Measurements from ENCODE around the gene SHH.
"Not testable (repeated sequence)": the region's sequence is repeated elsewhere in the genome, so short reads cannot be mapped to it uniquely, and the experiment has no call there.

Gene SHH

DNA sequence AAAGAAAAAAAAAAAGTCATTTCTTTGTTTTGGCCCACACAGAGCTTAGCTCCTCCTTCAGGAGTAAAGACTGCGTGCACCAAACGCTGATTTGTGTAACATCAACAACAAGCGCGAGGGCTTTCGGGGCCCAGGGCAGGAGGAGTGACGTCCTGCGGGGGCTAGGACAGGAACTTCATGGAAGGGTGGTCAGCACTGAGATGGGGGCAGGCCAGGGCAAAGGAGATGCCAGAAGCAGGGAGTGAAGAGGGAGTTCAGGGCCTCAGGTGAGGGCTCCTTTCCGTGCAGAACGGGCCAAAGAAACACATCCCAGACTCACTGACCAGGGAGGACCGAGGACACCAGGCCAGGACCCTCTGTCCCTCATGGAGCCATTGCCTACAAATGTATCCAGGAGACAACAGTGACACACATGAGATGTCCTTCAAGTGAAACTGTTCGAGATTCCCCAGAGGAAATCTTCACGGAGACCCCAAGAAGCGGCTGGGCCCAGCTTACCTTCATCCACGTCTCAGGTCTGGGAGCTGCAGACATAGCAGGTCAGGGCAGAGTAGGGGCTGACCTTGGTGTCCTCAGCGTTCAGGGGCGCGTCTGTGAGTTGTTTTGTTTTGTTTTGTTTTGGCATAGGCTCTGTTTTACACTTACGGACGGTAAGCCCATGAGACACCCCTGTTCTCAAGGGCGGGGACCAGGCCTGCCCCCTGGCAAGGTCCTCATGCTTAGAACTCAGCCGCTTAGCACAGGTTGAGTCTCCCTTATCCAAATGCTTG, 30.4 kb upstream of the SHH start:
- DNase-seq: no peak

DNA sequence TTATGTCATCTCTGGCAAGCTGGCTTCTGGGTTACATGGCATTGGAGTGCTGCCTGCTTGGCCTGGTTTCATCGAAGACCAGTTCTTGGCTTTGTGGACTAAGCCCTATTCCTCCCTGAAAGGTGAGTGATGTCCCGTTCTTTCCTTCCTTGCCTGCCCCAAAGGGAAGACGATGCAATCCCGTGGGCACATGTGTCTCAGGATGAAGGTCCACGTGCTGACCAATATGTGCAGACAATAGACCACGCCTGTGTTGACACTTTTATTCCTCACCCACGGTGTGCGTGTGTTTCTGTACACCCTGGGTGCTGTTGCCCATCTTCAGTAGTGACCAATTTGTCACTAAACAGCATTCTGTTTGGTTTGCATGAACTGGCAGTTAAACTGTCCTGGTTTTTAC, 28.6 kb upstream of the SHH start:
- no peak for DNase-seq

DNA sequence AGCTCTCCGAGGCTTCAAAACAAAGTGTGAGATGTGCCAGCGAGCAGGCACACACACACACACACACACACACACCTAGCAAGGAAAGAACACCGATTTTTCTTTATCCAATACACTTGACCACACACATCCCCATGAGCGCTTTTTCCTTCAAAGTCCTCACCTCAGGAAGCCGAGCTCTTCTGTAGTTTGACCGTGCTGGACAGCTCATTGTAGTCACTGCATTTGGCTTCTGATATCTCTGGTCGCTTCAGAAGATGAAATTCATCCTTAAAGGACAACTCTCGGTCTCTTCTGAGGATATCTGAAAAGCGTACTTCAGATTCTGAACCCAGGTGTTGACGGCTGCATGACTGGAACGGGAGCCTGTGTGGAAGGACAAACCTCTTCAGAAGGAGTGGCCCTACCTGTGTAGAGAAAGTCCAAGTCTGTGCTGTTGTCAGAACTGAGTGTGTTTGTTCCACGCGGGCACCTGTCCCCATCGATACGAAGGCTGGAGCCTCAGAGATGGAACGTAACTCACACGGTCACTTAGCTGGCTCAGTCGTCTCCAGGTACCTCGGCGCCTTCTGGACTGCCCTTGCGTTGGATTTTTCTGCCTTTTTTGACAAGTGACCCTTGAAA, 28.1 kb upstream of the SHH start:
- DNase-seq: no peak

DNA sequence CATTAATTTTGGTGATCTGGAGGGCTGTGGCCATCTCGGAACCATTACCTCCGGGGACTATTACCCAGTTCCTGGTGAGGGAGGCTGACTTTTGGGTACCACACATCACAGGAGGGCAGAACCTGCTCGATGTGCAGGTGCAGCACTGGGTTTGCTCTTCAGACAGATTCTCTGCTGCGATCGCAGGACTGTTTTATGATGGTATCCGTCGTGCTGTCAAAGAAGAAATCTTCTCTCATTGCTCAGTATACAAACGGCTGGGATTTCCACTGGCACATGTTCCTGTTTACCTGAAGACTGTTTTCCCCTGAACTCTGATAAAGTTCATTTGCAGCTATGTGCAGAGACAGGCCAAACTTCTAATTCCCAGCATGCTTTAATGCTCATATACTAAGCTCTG, 27.2 kb upstream of the SHH start:
- no peak for DNase-seq

DNA sequence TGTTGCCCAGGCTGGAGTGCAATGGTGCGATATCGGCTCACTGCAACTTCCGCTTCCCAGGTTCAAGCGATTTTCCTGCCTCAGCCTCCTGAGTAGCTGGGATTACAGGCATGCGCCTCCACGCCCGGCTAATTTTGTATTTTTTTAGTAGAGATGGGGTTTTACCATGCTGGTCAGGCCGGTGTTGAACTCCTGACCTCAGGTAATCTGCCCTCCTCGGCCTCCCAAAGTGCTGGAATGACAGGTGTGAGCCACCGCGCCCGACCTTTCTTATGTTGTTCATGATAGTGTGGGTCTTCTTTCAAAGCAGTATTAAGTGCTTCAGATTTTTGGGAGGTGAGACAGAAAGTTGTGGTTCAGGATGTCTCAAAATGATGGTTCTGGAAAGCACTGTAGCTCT, 26.0 kb upstream of the SHH start:
- not testable (repeated sequence) for DNase-seq

DNA sequence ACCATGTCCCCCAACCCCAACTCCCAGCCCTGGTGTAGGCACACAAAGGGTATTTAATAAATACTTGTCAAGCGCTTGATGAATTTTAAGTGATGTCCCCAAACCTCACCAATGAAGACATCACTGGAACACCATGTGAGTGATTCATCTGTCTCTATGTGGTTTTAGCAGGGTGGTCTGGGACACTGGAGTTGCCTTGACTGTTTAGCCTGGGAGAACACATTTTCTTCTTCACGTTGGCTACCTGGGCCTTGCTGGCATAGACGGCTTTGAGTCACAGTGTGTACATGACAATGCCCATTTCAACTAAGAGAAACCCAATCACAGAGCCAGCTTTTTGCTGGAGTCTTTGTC, 24.8 kb upstream of the SHH start:
- DNase-seq: no peak

DNA sequence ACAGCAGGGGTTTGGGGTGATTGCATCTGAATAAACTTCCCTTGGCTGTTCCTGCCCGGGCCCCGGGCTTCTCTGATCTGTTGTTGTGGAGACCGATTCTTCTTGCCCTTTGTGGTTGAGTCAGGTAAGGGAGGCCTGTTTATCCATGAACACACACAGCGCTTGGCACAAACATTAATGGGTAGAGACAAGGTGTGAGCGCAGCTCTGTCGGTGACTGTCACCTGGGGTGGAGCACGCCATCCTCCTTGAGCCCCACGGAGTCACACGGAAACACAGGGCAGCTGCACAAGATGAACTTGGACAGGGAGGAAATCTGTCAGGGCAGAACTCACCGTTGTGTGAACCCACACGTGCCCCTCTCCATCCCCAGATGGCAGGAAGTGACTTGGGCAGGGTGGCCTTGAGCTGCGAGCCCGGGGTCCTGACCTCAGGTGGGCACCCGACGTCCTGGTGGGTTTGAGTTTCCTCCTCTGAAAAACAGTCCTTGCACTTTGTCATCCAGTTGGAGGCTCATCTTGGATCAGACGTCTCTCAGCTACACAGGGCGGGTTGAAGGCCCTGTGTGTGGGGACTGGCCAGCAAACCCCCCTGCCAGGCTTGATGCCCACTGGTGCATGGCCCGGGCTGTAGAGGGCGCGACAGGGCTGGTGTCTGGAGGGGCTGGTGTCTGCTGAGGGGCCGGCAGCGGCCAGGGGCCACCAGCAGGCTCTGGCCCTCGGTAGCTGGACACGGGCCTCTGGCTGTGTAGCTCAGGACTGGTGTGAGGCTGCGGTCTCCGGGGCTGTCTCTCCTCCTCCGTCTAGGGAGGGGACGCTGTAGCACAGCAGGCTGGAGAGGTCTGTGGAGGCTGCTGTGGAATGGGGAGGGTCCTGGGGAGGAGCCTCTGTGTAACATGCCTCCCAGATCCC, 24.2 kb upstream of the SHH start:
- no peak for DNase-seq

DNA sequence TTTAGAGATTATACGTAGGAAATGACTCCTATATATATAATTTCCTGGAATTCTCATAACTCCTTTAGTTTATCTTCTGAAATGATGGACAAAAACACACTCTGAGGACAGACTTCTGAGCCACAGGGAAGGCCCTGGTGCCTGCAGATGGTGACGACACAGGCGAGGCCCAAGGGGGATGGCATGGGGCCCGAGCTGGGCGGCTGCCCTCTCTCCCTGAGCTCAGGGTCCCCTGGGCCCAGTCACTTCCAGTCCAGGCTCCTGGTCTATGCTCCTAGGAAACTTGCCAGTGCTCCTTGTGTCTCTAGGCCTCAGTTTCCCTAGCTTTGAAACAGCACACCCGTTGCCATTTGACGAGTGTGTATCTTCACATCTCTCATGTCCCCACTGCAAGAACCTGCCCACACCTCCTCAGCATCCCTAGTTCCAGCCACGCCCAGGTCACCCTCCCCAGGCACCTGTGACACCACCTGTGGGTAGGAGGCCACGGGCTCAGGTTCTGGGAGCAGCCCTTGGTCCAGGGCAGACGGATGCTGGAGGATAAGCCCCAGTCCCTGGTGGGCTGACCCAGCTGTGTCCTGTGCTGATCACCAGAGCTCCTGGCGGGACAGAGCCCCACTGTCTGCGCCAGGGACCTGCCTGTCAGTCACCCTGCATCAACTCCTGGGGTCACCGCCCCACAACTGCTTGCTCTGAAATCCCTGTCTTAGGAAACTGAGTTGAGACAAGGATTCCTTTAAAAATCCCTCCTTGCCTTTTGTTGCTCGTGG, 23.4 kb upstream of the SHH start:
- no peak for DNase-seq

DNA sequence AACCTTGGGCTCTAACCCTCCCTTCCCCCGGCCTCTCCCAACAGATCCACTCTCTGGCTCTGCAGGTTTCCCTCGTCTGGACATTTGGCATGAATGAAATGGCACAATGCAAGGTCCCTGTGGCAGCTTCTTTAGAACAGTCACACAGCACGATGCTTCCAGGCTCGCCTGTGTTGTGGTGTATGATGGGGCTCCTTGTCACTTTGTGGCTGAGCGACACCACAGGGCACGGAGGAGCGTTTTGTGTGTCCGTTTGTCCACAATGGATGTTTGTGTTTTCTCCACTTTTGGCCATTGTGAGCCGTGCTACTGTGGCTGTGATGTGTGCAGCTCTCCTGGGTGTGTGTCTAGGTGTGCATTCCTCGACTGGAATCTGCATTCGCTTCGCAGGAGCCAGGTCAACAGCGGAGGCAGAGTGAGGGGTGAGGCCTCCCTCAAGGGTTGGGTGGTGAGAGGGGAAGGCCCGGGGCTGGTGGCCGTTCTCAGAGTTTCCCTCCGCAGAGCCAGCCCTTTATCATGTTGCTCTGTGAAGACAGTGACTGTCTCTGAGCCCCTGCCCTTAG, 22.3 kb upstream of the SHH start:
- no peak for DNase-seq

DNA sequence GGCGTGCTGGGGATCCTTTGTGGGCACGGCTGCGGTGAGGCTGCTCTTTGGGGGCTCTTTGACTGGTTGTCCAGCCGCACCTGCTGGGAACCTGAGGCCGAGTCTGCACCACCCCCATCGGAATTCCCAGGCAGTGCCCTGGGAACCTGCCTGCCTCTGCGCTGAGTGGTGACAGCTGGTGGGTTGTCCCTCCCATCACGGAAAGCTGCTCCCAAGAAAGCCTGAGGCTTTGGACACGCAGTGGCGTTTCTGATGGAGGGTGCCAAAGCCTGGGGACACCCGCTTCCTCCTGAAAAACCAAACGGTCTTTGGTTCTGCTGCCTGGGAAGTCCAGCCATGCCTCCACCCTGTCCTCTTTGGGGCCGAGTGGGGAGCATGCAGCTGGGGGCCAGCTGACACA, 21.4 kb upstream of the SHH start:
- no peak for DNase-seq

DNA sequence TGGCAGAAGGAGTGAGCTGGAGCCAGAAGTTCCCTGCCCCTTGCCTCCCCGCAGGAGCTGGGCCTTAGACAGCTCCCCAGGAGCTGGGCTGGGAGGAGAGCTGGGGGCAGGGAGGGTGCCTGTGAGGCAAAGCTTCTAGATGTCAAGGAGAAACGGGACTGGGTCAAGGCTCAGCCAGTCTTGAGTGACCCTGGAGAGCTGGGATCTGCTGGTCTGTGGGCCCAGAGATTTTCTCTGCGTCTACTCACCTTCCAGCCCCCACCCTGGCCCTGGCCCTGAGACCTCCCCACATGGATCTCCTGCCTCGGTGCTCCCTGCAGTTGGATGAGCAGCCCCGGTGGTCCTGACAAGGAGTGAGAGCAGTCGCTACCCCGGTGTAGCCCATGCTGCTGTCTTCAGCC, 20.3 kb upstream of the SHH start:
- DNase-seq: no peak

DNA sequence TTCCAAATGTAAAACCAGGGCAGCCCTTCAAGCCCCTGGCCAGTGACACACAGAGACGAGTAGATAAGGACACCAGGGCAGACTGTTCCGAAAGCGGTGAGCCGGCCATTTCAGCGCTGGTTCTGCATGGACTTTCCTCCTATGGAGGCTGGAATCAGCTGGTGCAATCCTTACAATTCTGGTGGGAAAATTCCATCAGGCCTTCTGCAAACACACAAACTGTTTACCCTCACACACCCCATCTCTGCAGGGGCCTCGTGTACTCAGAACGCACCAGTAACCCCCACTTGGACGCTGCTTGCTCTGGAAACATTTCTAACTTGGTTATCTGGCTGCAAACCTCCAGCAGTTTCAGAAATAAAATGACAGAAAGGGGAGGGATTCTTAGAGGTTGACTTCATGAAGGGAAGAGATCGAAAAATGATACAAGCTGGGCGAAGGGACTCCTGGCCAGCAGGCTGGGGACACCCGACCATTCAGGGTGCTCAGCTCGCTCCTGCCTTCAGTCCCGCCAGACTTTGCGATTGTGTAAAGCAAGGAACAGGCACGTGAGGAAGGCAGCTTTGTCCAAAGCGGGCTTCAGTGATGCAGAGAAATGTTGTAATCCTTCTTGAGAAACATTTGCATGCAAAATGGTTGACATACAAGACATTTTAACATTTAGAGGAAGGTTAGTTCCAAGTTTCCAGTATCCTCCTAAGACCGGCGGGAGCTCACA, 19.7 kb upstream of the SHH start:
- DNase-seq: no peak

DNA sequence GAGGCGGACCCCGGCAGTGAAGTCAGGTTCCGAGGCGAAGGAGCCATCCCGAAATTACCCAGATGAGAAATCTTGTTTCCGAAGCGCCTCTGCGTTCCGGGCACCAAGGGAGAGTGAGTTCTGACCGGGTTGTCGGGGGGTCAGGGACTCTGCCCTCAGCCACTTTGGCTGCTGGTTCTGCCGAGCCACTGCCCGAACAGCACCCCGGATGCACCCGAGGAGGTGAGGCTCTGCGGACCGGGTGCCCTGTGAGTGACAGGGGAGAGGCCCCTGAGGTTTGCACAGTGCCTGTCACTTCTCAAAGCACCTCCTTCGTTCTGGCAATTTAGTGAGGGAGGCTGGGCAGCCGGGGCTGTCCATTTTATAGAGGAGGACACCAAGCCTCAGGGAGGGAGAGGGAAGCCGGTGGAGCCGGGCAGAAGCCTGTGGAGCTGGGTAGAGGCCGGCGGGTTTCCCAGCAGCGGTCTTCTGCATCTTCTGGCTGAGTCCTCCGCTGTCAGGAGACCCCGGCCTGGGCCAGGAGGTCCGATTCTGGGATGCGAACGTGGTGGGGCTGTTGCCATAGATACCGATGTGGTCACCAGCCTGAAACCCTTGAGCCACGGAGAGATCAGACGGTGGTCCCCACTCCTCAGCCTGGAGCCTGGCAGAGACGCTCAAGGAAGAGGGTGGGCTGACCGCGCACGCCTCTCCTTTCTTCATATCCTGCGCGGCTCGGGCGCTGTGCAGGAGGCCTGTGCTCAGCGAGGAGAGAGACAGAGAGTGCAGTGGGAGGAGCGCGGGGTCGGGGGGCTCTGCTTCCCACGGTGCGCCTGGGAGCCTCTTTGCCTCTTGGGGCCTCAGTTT, 18.9 kb upstream of the SHH start:
- no peak for DNase-seq

DNA sequence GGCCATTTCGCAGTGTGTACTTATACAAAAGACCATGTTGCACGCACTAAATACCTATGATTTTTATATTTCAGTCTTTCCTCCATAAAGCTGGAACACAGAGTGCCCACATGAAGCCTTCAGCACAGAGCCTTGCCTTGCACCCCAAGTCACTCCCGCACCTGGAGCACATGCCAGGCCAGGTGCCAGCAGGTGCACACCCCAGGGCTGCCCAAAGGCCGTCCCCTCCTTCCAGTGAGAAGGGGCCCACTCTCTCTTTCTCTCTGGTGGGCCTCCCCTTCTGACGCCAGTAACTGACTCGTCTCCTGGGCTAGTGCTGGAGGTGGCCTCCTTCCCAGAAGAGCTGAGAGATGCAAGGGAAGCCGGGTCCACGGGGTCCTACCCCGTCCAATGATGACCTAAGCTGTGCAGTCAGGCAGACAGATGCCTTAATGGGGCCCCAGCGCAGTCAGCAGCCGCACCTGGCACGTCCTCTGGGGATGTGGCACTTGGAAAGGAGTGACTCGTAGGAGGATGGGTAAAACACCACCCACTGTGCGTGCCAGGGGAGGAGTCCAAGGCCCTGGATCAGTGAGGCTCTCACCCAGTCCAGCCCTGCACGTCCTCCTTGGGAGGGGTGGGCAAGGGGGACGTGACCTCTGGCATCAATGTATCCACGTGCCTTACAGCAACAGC, 17.7 kb upstream of the SHH start:
- DNase-seq: no peak

DNA sequence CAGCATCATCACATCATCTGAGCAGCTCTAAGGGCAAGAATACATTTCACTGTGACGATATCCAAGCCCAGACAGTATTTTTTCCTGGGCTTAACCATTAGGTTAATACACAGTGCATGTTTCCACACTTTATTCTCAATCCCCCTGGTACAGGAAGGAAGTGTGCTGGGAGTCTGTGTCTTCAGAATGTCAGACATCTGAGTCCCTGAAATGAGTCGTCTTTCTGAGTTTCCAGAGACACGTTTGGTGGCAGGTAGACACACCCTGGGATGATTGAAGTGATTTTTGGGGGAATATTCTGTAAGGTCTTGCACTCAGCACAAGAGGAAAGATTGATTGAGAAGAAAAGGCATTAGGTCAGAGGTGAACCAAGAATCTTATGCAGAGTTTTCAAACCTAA, 13.1 kb upstream of the SHH start:
- DNase-seq: no peak

DNA sequence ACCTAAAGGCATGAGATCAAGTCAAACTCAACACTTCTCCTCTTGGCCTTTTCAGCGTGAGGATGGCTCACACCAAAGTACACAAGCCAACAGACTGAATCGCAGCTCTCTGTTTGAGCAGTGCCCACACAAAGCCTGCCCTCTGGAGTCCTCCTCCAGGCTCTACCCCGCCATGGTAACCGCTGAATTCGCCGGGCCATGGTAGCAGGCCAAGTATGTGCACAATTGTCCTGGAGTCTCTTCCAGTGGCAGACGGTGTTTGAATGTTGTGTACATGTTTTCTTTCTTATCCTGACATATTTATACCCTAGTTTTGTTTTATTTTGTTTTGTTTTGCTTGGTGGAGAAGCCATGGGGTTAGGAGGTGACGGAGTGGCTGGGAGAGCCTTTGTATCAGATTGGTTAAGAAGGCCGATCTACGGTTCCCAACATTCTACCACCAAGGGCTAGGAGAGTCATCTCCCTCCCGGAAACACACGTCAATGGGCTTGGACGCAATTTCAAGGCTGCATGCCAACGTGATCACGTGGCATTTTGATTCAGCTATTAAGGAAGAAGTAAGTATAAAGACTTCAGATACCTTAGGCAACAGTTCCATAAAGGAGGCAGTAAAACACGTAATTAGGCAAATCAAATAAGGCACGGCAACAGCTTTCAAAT, 12.1 kb upstream of the SHH start:
- no peak for DNase-seq

DNA sequence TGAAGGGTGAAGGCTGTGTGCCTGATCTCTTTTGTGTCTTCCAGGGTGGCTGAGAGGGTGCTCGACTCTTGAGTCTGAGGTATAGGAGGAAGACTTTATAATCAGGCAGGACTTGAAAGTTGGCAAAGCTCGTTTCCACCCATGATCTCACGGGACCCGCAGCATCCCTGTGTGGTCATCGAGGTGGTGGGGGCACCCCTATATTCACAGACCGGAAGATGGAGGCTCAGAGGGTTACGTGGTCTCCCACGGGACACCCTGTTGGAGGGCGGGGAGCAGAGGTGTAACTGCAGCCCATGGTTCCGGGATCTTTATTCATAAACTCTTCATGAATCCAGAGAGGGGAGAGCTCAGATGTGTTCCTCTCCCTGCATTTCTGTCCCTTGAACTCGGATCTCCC, 9.6 kb upstream of the SHH start:
- DNase-seq: no peak

DNA sequence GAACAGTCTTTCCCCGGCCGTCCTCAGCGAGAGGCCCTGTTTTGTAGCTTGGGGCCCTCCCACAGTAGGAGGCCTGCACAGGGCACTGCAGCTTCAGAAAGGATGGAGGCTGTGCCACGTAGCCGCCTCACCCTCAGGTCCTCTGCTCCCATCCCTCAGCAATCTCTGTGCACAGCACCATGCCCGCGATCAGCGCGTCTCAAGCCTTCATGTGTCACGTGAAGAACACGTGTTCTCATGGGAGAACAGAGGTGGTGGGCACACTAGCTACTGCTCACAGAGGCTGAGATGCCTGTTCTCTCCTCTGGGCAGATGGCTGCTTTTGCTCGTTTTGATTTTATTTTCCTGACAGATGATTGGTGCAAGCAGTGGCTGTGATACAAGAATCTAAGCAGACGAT, 8.5 kb upstream of the SHH start:
- DNase-seq: no peak

DNA sequence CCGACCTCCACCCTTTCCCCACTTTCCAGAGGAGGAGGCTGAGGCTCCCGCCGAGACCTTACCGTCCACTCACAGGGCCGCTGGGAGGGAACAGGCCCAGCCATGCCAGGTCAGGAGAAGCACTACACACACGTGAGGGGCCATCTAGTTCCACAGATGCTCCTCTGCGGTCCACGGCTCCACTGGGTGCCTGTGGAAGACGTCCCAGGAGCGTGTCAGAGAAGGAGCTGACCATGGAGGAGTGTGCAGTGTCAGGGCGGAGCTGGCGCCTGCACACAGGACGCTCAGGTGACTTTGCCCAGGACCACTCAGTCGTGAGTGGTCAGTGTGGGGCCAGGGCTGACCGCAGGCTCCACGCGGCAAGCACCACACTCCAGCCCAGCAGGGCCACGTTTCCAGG, 8.0 kb upstream of the SHH start:
- no peak for DNase-seq

DNA sequence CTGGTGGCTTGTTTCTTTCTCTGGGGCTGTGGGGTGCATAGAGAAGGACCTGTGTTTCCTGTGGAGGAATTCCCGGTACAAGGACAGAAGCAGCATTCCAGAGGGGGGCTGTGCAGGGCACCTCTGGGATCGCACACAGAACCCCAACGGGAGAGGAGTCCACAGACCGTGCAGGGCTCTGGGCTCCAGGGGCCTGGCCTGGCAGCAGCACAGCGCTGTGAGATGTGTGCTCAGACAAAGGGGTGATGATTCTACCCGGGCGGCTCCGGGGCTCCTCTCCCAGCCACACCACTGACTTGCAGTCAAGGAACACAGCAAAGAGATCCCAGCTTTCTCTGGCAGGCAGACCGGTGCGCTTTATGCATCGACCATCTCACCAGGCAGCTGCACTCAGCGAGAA, 6.9 kb upstream of the SHH start:
- no peak for DNase-seq

Measured in NCI-H1105 treated with DMSO at 0.1 percent for 48 hours (cell line).